ENCODE results near the gene SLC9A4.

Gene SLC9A4

DNA sequence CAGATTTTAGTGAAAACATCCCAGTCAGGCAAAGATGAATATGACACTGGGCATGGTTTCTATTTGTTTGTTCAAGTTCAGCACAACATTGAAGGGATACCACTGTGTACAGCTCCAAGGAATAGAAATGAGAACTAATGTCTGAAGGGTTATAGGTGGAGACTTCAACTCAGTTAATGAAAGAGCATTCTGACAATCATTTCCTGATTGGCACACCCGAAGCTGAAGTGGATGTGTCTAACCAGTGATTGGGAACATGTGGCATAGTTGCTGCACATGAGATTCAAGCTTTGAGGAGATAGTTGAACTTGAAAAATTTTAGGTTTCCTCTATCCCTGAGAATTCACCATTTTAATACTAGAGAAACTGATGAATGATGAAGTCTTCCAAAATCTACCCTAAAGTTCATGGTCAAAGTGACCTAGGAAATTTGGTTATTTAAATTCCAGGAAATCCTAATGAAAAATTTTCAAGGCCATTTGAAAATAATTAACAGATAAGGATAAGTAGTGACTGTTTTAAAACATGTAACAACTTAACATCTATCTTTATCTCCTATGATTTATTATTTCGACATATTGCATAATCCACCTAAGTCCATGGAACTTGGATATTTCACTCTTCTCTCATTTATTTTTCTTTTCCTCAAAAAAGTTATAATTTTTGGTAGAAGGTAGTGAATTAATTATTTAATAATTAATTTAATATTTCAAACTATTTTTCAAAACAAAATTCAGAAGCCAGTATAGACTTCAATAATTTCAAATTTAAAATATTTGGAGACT is 38.0 kb downstream of the SLC9A4 start:
- Histone ChIP-seq H3K4me3 (ENCODE audit: insufficient read length, low read depth) (no peak overlapping the region), H3K4me1 (ENCODE audit: insufficient read depth, insufficient read length) (no peaks in the 10 kb centered on the region), H3K9me3 (ENCODE audit: insufficient read depth, low read length) (no peaks in the 10 kb centered on the region), H3K9ac (ENCODE audit: insufficient read length, low read depth) (no peak overlapping the region), H3K36me3 (ENCODE audit: insufficient read depth, insufficient read length, low read length) (no peaks in the 10 kb centered on the region), H3K27me3 (ENCODE audit: insufficient read depth, insufficient read length) (no peaks in the 10 kb centered on the region)
- no peak for TF ChIP-seq YY1 (IDR thresholded peaks at IDR 0.05; ENCODE audit: insufficient read depth, insufficient read length)
- DNase-seq (ENCODE audit: low read depth, low spot score): no peak

DNA sequence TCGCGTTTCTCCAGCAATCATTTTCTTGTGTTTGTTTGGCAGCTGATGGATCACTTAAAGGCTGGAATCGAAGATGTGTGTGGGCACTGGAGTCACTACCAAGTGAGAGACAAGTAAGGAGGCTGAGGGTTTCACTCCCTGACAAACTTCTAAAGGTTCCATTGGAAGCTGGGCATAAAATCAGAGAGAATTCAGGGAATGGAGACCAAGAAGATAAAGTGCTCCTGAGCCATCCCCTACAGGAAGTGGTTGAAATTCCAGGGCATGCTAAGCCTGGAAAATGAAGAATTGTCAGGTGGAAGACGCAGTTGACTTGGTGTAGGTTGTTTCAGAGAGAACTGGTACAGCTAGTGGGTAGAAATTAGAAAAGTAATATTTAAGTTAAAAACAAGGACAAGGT is 39.1 kb downstream of the SLC9A4 start:
- Histone ChIP-seq H3K9ac (ENCODE audit: insufficient read length, low read depth) (no peak overlapping the region), H3K4me1 (ENCODE audit: insufficient read depth, insufficient read length) (no peaks in the 10 kb centered on the region), H3K36me3 (ENCODE audit: insufficient read depth, insufficient read length, low read length) (no peaks in the 10 kb centered on the region), H3K27me3 (ENCODE audit: insufficient read depth, insufficient read length) (no peaks in the 10 kb centered on the region), H3K9me3 (ENCODE audit: insufficient read depth, low read length) (no peaks in the 10 kb centered on the region), H3K4me3 (ENCODE audit: insufficient read length, low read depth) (no peak overlapping the region)
- no peak for TF ChIP-seq ZNF274 (IDR thresholded peaks at IDR 0.05; ENCODE audit: low read depth, low read length)
- TF ChIP-seq YY1 (IDR thresholded peaks at IDR 0.05; ENCODE audit: insufficient read depth, insufficient read length): no peak
- TF ChIP-seq SUZ12 (IDR thresholded peaks at IDR 0.05; ENCODE audit: extremely low read depth, insufficient read depth, insufficient read length): no peak
- no peak for DNase-seq (ENCODE audit: low read depth, low spot score)

GRCh38 chr2:102513355-102513939 is 40.4 kb downstream of the SLC9A4 start:
- H3K9ac ChIP-seq (ENCODE audit: insufficient read length, low read depth): no peak overlapping the region
- no peak overlapping the region for H3K4me3 ChIP-seq (ENCODE audit: insufficient read length, low read depth)

GRCh38 chr2:102514061-102514785 is 41.2 kb downstream of the SLC9A4 start:
- no peaks in the 10 kb centered on the region for H3K27me3 ChIP-seq (ENCODE audit: insufficient read depth, insufficient read length)
- no peaks in the 10 kb centered on the region for H3K9me3 ChIP-seq (ENCODE audit: insufficient read depth, low read length)
- DNase-seq (ENCODE audit: low read depth, low spot score): peak; percentile 58
- no peaks in the 10 kb centered on the region for H3K36me3 ChIP-seq (ENCODE audit: insufficient read depth, insufficient read length, low read length)
- H3K4me1 ChIP-seq (ENCODE audit: insufficient read depth, insufficient read length): no peaks in the 10 kb centered on the region
- no peak for TF ChIP-seq YY1 (IDR thresholded peaks at IDR 0.05; ENCODE audit: insufficient read depth, insufficient read length)
- no peak for TF ChIP-seq SUZ12 (IDR thresholded peaks at IDR 0.05; ENCODE audit: extremely low read depth, insufficient read depth, insufficient read length)
- no peak for TF ChIP-seq ZNF274 (IDR thresholded peaks at IDR 0.05; ENCODE audit: low read depth, low read length)
- no peak overlapping the region for H3K4me3 ChIP-seq (ENCODE audit: insufficient read length, low read depth)
- no peak overlapping the region for H3K9ac ChIP-seq (ENCODE audit: insufficient read length, low read depth)

More at GRCh38 chr2:102513355-102513939, 40.4 kb downstream of the SLC9A4 start:
- TF ChIP-seq ZNF274 (IDR thresholded peaks at IDR 0.05; ENCODE audit: low read depth, low read length) (no peak), YY1 (IDR thresholded peaks at IDR 0.05; ENCODE audit: insufficient read depth, insufficient read length) (no peak), SUZ12 (IDR thresholded peaks at IDR 0.05; ENCODE audit: extremely low read depth, insufficient read depth, insufficient read length) (no peak)
- no peaks in the 10 kb centered on the region for H3K4me1 ChIP-seq (ENCODE audit: insufficient read depth, insufficient read length)
- no peaks in the 10 kb centered on the region for H3K36me3 ChIP-seq (ENCODE audit: insufficient read depth, insufficient read length, low read length)
- H3K9me3 ChIP-seq (ENCODE audit: insufficient read depth, low read length): no peaks in the 10 kb centered on the region
- H3K27me3 ChIP-seq (ENCODE audit: insufficient read depth, insufficient read length): no peaks in the 10 kb centered on the region
- DNase-seq (ENCODE audit: low read depth, low spot score): no peak

- H3K4me1 ChIP-seq (ENCODE audit: insufficient read depth, insufficient read length): no peaks in the 10 kb centered on the region
- H3K9me3 ChIP-seq (ENCODE audit: insufficient read depth, low read length): no peaks in the 10 kb centered on the region
- DNase-seq (ENCODE audit: low read depth, low spot score): no peak
- H3K27me3 ChIP-seq (ENCODE audit: insufficient read depth, insufficient read length): no peaks in the 10 kb centered on the region
- H3K9ac ChIP-seq (ENCODE audit: insufficient read length, low read depth): no peak overlapping the region
- H3K4me3 ChIP-seq (ENCODE audit: insufficient read length, low read depth): no peak overlapping the region
- no peaks in the 10 kb centered on the region for H3K36me3 ChIP-seq (ENCODE audit: insufficient read depth, insufficient read length, low read length)
- no peak for TF ChIP-seq YY1 (IDR thresholded peaks at IDR 0.05; ENCODE audit: insufficient read depth, insufficient read length)
- no peak for TF ChIP-seq SUZ12 (IDR thresholded peaks at IDR 0.05; ENCODE audit: extremely low read depth, insufficient read depth, insufficient read length)
- TF ChIP-seq ZNF274 (IDR thresholded peaks at IDR 0.05; ENCODE audit: low read depth, low read length): no peak
Measured at GRCh38 chr2:102515851-102516250, 42.8 kb downstream of the SLC9A4 start.

DNA sequence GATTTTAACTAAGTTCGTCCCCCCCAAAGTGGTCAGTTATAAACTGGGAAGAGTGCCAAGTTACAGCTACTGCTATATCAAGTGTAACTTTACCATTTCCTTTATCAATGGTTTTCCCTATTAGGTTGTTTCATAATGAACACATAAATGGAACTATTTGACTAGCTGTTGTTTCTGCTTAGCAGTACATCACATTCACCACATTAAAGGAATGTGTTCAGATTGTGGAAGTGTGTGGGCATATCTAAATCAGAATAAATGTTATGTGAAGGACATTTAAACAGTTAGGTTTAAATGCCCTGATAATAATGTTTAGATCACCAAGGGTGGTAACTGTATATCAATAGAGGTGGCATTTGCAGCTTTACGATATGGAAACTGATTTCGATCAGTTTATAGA is 45.1 kb downstream of the SLC9A4 start:
- Histone ChIP-seq H3K36me3 (ENCODE audit: insufficient read depth, insufficient read length, low read length) (no peaks in the 10 kb centered on the region), H3K4me3 (ENCODE audit: insufficient read length, low read depth) (no peak overlapping the region), H3K27me3 (ENCODE audit: insufficient read depth, insufficient read length) (no peaks in the 10 kb centered on the region), H3K9me3 (ENCODE audit: insufficient read depth, low read length) (no peaks in the 10 kb centered on the region), H3K9ac (ENCODE audit: insufficient read length, low read depth) (no peak overlapping the region), H3K4me1 (ENCODE audit: insufficient read depth, insufficient read length) (no peaks in the 10 kb centered on the region)
- TF ChIP-seq YY1 (IDR thresholded peaks at IDR 0.05; ENCODE audit: insufficient read depth, insufficient read length) (no peak), ZNF274 (IDR thresholded peaks at IDR 0.05; ENCODE audit: low read depth, low read length) (no peak), SUZ12 (IDR thresholded peaks at IDR 0.05; ENCODE audit: extremely low read depth, insufficient read depth, insufficient read length) (no peak)
- no peak for DNase-seq (ENCODE audit: low read depth, low spot score)

GRCh38 chr2:102520009-102520408 is 47.0 kb downstream of the SLC9A4 start:
- H3K9ac ChIP-seq (ENCODE audit: insufficient read length, low read depth): no peak overlapping the region
- H3K36me3 ChIP-seq (ENCODE audit: insufficient read depth, insufficient read length, low read length): no peaks in the 10 kb centered on the region
- peak; percentile 18 for DNase-seq (ENCODE audit: low read depth, low spot score)
- no peaks in the 10 kb centered on the region for H3K4me1 ChIP-seq (ENCODE audit: insufficient read depth, insufficient read length)
- no peak for TF ChIP-seq ZNF274 (IDR thresholded peaks at IDR 0.05; ENCODE audit: low read depth, low read length)
- no peak for TF ChIP-seq YY1 (IDR thresholded peaks at IDR 0.05; ENCODE audit: insufficient read depth, insufficient read length)
- TF ChIP-seq SUZ12 (IDR thresholded peaks at IDR 0.05; ENCODE audit: extremely low read depth, insufficient read depth, insufficient read length): no peak
- no peak overlapping the region for H3K4me3 ChIP-seq (ENCODE audit: insufficient read length, low read depth)
- H3K9me3 ChIP-seq (ENCODE audit: insufficient read depth, low read length): no peaks in the 10 kb centered on the region
- no peaks in the 10 kb centered on the region for H3K27me3 ChIP-seq (ENCODE audit: insufficient read depth, insufficient read length)

Data from NT2/D1 (cell line).